GM21526 (cell line): ENCODE measurements around the gene KCTD6.
A peak's percentile ranks its signal among the peaks of the same experiment; 100 is the strongest.

Experiments used
- ATAC-seq: cut with Tn5 transposase; IDR thresholded peaks from one replicate; pipeline ENCODE4 v1.9.1; 2021; ENCODE audit warnings: moderate library complexity; ENCODE audit not compliant: unreplicated experiment, low FRiP score

The KCTD6 gene

DNA sequence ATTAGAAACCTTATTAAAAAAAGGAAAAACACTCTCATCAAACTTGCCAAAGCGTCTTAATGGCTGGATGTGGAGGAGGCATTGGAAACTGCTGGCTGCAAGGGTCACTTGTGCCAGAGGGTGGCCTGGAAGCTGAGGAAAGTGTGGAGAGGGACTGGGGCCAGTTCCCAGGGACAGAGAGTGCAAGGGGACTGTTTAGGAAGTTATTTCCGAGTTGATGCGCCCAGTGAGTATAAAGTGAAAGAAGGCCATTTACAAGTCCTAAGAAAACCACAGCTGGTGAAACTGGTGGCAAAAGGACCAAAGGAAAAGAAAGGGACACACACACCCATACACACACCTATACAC, 7.2 kb upstream of the KCTD6 start:
- ATAC-seq = no peak

GRCh38 chr3:58485801-58486435, 6.0 kb upstream of the KCTD6 start:
- ATAC-seq = no peak

DNA sequence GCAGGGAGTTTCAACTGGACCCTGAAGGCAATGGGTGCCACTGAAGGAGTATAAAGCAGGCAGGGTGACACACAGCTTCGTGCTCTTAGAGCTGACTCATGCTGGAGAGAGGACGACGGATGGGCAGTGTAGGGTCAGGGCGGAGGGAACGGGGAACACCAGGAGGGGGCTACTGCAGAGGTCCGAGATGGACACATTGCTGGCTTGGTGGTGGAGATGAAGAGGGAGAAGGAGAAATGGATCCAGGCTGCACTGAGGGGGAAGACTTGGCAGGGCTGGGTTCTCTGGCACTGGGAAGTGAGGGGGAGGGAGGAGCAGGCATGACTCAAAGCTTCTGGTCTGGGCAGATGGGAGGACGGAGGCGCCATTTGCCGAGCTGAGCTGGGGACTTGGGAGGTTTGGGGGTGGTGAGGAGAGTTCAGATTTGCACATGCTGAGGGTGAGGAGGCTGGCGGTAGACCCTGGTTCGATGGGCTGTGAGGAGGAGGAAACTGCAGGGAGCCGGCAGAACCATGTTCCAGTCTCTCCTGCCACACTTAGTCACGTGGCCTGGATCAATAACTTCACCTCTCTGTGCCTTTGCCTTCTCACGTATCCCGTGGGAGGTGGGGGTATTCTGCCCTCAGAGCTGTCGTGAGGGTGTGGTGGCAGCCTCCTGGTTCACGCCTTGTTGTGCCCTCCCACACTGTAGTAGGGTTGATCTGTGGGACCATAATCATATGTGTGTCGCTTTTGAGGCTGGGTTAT, 4.6 kb upstream of the KCTD6 start:
- no peak for ATAC-seq

DNA sequence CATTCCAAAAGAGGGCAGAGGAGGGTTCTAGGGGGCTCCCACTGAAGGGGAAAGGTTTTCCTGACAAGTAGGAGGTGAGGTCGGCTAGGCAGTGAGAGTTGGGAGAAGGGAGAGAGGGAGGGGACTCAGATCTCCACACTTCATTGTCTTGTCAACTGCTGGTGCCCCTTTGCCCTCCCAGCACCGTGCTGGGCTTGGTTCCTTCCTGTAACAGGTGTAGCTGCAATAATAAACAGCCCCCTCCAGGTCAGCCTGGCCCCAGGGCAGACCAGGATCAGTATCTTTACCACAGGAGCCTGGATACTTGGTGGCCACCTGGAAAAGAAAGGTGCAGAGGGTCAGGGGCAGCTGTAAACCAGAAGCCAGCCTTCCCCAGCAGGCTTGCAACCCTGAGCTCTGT, 2.9 kb upstream of the KCTD6 start:
- ATAC-seq = no peak

GRCh38 chr3:58490860-58491501, 915 bp upstream of the KCTD6 start:
- no peak for ATAC-seq

- peak; percentile 28 for ATAC-seq
Observed at GRCh38 chr3:58492494-58492905, 604 bp downstream of the KCTD6 start.

GRCh38 chr3:58494107-58494506, 2.2 kb downstream of the KCTD6 start:
- no peak for ATAC-seq

GRCh38 chr3:58495101-58495500, 3.2 kb downstream of the KCTD6 start:
- ATAC-seq = no peak

DNA sequence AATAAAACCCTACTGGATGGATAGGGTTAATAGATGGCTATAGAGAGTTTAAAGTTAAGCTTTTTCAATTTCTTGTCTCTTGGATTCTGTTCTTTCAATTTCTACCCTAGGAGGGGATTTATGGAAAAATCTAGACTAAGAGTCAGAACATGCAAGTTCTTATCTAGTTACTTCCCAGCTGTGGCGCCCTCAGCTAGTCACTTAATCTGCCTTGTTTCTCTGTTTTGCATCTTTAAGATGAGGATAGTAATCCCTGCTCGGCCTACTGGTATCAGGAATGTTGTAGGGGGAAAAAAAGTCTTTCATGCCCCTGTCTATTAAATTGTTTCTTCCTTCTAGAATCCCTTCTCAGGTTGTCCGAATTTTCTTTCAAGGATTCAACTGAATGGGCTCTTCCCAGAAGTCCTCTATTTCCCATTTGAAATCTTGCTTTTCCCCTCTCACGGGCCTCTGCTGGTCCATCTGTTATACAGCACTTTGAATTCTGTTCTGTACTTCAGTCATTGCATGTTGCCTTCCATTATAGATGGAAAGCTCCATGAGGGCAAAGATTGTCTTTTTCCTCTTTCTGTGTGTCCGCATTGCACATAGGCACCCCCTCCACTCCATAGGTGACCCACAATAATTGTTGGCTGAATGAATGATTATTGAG, 4.4 kb downstream of the KCTD6 start:
- ATAC-seq = no peak

- no peak for ATAC-seq
Observed at GRCh38 chr3:58497097-58497496, 5.2 kb downstream of the KCTD6 start.

GRCh38 chr3:58502872-58503271, 11.0 kb downstream of the KCTD6 start:
- no peak for ATAC-seq

GRCh38 chr3:58507356-58508078, 15.6 kb downstream of the KCTD6 start:
- ATAC-seq = no peak

GRCh38 chr3:58508437-58508836, 16.5 kb downstream of the KCTD6 start:
- ATAC-seq = no peak

- ATAC-seq = no peak
Observed at GRCh38 chr3:58514405-58514804, 22.5 kb downstream of the KCTD6 start.

GRCh38 chr3:58518291-58518789, 26.4 kb downstream of the KCTD6 start:
- ATAC-seq = no peak

DNA sequence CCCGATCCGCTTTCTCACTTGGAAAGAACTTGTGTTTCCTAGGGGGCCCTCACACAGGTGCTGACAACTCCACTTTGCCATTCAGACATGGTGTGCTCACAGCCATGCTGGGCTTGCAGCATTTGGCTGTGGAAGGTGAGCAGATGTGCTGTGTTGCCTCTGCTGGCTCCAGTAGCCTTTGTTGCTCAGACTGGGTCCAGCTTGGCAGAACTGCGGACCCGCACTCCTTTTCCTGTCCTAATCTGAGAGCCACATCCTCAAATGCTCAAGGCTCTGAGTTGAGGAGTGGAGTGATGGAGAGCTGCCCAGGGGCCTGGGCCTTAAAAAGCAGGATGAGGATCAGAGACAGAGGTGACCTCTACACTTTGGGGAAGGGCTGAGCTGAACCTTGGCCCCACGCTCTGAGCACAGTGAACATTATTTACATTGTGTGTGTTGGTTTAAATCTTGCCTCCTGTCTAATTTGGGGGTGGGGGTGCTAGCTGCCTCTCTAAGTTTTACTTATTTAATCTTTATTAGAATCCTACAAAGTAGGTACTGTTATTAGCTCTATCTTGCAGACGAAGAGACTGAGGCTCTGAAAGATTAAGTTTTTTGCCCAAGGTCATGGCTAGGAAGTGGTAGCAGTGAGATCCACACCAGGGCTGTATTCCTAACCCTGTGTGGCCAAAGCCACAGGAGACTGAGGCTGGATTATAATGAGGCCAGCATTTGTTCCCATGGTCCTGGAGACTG, 27.9 kb downstream of the KCTD6 start:
- ATAC-seq = no peak

GRCh38 chr3:58520403-58521335, 28.8 kb downstream of the KCTD6 start:
- ATAC-seq = no peak

DNA sequence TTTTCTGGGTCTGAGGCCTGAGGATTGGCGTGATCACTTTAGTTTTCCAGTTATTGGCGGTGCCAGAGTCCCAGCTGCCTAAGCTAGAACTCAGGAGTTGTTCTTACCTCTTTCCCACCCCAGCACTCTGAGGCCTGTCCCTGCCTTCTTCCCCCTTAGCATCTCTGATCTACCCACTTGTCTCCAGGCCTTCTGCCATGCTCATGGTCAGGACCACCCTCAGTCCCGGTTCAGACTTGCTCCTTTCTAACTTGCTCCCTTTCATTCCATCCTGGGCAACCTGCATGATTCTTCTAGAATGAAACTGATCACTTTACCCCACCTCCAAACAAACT, 29.4 kb downstream of the KCTD6 start:
- no peak for ATAC-seq
